MG63 (cell line): ENCODE data around the gene HSFX1. TPM values are rescaled to one million over a fixed set of nuclear protein-coding genes. Genes with fewer than 3 reads are reported as not detected.

ENCODE experiments used
- DNase-seq: peaks from one replicate; pipeline ENCODE4 v3.0.0-alpha.2; 2020
- H3K27me3 ChIP-seq: fragments of 250-450 bp; sonication (Bioruptor Pico); 2 replicates; pipeline ENCODE4 v1.5.1; 2020; ENCODE audit warnings: mild to moderate bottlenecking, moderate library complexity
- H3K36me3 ChIP-seq: fragments of 250-450 bp; sonication (Bioruptor Pico); 2 replicates; pipeline ENCODE4 v1.5.1; 2020; ENCODE audit warnings: mild to moderate bottlenecking, moderate library complexity
- H3K4me3 ChIP-seq: fragments of 250-450 bp; sonication (Bioruptor Pico); 2 replicates; pipeline ENCODE4 v1.5.1; 2020; ENCODE audit warnings: mild to moderate bottlenecking, moderate library complexity
- H3K9me3 ChIP-seq: fragments of 250-450 bp; sonication (Bioruptor Pico); 2 replicates; pipeline ENCODE4 v1.5.1; 2020; ENCODE audit warnings: mild to moderate bottlenecking, moderate library complexity
- total RNA-seq: library from RNA; depleted of rRNA; stranded (reverse); fragments of >200 nt; shearing (Covaris generic); gene quantifications from 2 replicates; pipeline ENCODE4 v1.2.3, GENCODE V29; 2014; ENCODE audit warnings: low replicate concordance; rRNA removed

The HSFX1 gene
- total RNA-seq, 1 experiment from 2014 or later, result not detected

- Histone ChIP-seq H3K36me3 (no peaks in the 10 kb centered on the region), H3K9me3 (no peaks in the 10 kb centered on the region), H3K4me3 (no peak overlapping the region), H3K27me3 (no peaks in the 10 kb centered on the region)
- no peak for DNase-seq
These were observed 25.3 kb downstream of the HSFX1 start for GRCh38 chrX:149799095-149799714.

- no peaks in the 10 kb centered on the region for H3K9me3 ChIP-seq
- H3K27me3 ChIP-seq, result no peaks in the 10 kb centered on the region
- no peak for DNase-seq
- no peak overlapping the region for H3K4me3 ChIP-seq
- H3K36me3 ChIP-seq, result no peaks in the 10 kb centered on the region
These were observed 26.1 kb downstream of the HSFX1 start for GRCh38 chrX:149799938-149800337.

GRCh38 chrX:149803458-149804062 is 29.7 kb downstream of the HSFX1 start:
- DNase-seq, result no peak
- Histone ChIP-seq H3K27me3 (no peaks in the 10 kb centered on the region), H3K4me3 (no peak overlapping the region), H3K36me3 (no peaks in the 10 kb centered on the region), H3K9me3 (no peaks in the 10 kb centered on the region)

GRCh38 chrX:149804102-149804501 is 30.2 kb downstream of the HSFX1 start:
- H3K27me3 ChIP-seq, result no peaks in the 10 kb centered on the region
- H3K4me3 ChIP-seq, result no peak overlapping the region
- no peak for DNase-seq
- no peaks in the 10 kb centered on the region for H3K36me3 ChIP-seq
- H3K9me3 ChIP-seq, result no peaks in the 10 kb centered on the region

GRCh38 chrX:149807747-149808458 is 34.0 kb downstream of the HSFX1 start:
- Histone ChIP-seq H3K36me3 (no peaks in the 10 kb centered on the region), H3K9me3 (no peaks in the 10 kb centered on the region), H3K4me3 (no peak overlapping the region), H3K27me3 (no peaks in the 10 kb centered on the region)
- no peak for DNase-seq

- Histone ChIP-seq H3K9me3 (no peaks in the 10 kb centered on the region), H3K4me3 (no peak overlapping the region), H3K27me3 (no peaks in the 10 kb centered on the region), H3K36me3 (no peaks in the 10 kb centered on the region)
- no peak for DNase-seq
These were observed 44.8 kb downstream of the HSFX1 start for GRCh38 chrX:149818652-149819051.

- no peaks in the 10 kb centered on the region for H3K27me3 ChIP-seq
- no peak overlapping the region for H3K4me3 ChIP-seq
- no peaks in the 10 kb centered on the region for H3K36me3 ChIP-seq
- no peaks in the 10 kb centered on the region for H3K9me3 ChIP-seq
- DNase-seq, result no peak
These were observed 45.5 kb downstream of the HSFX1 start for GRCh38 chrX:149819371-149819770.

- peak; percentile 18 for DNase-seq
- no peak overlapping the region for H3K4me3 ChIP-seq
- no peaks in the 10 kb centered on the region for H3K27me3 ChIP-seq
- no peaks in the 10 kb centered on the region for H3K36me3 ChIP-seq
- H3K9me3 ChIP-seq, result no peaks in the 10 kb centered on the region
These were observed 51.6 kb downstream of the HSFX1 start for GRCh38 chrX:149825424-149825823.

Other genes with a start within 250 kb of the HSFX1 start
- 33.5 and 41.1 TPM in 2 replicates for gene EOLA1, start 233.1 kb upstream of the HSFX1 start, total RNA-seq
- not detected in 2 replicates for gene HSFX3, start 224.1 kb upstream of the HSFX1 start, total RNA-seq
- not detected in 2 replicates for gene MAGEA9B, start 186.6 kb upstream of the HSFX1 start, total RNA-seq
- gene HSFX2, start 178.8 kb upstream of the HSFX1 start, total RNA-seq, result not detected in 2 replicates
- 11.0 and 18.8 TPM in 2 replicates for gene TMEM185A, start 142.3 kb upstream of the HSFX1 start, total RNA-seq
- not detected in 2 replicates for gene MAGEA11, start 62.0 kb upstream of the HSFX1 start, total RNA-seq
- gene MAGEA9, start 7.9 kb downstream of the HSFX1 start, total RNA-seq, result not detected in 2 replicates
- gene MAGEA8, start 107.1 kb downstream of the HSFX1 start, total RNA-seq, result not detected in 2 replicates
- not detected in 2 replicates for gene HSFX4, start 155.5 kb downstream of the HSFX1 start, total RNA-seq
- gene EOLA2, start 164.4 kb downstream of the HSFX1 start, total RNA-seq, result 50.6 and 51.1 TPM in 2 replicates